NCI-H345 treated with DMSO at 0.1 percent for 48 hours (cell line): ENCODE data around the gene SDK2.
A peak's percentile ranks its signal among the peaks of the same experiment; 100 is the strongest.

Source experiments
- DNase-seq: peaks from one replicate; lab custom pipeline; 2025; ENCODE audit not compliant: unreplicated experiment; lab: John Stamatoyannopoulos, UW

The SDK2 gene

DNA sequence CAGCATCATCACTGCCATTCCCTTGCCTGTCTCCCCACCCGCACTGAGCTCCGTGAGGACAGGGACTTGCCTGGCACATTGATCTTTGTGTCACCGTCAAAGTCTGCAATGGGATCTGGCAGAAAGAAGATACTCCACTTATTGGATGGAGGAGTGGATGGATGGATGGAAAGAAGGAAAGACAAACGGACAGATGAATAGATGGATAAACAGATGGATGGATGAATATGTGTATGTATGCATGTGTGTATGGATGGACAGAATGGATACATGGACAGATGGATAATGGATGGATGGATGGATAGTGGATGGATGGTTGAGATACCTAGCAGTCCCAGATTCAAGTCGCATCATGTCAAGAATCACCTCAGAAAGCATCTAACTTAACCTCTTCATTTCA, 99.9 kb downstream of the SDK2 start:
- no peak for DNase-seq

DNA sequence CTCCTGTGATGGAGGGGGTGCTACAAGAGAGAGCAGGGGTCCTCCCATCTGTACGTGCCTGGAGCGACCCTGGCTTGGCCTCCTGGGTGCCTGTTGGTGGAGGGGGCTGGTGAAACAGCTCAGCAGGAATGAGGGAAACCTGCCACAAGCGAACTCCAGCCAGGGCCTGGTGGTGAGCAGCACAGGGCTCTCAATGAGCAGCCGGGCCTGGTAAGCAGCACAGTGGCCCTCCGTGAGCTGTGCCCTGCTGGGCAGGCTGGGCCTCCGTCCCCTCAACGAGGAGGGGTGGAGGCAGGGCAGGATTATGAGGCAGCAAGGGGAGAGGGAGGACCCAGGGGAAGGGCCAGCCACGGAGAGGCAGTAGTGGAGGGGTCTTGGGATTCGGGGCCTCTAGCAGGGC, 101.9 kb downstream of the SDK2 start:
- DNase-seq, result no peak

GRCh38 chr17:73541561-73541981, 102.7 kb downstream of the SDK2 start:
- no peak for DNase-seq

GRCh38 chr17:73541111-73541510, 103.1 kb downstream of the SDK2 start:
- no peak for DNase-seq

DNA sequence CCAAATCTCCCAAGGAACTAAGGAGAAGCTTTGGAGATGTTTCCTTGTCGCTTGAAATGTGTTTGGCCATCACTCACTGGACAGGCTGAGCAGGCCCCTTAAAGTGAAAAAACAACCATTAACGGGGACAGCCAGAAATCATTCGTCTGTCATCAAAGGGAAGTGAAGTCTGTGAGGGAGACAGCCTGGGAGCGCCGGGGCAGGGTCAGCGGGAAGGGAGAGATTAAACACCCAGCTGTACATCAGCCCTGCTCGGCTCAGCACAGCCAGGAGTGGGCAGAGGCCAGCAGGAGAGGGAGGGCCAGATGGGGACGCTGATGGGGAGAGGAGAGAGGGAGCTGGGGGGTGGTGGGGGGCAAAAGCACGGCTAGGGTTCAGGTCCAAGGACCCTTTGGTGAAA, 105.1 kb downstream of the SDK2 start:
- DNase-seq, result no peak

- DNase-seq, result no peak
Measured at GRCh38 chr17:73538445-73538844, 105.8 kb downstream of the SDK2 start.

GRCh38 chr17:73536700-73537605, 107.3 kb downstream of the SDK2 start:
- no peak for DNase-seq

DNA sequence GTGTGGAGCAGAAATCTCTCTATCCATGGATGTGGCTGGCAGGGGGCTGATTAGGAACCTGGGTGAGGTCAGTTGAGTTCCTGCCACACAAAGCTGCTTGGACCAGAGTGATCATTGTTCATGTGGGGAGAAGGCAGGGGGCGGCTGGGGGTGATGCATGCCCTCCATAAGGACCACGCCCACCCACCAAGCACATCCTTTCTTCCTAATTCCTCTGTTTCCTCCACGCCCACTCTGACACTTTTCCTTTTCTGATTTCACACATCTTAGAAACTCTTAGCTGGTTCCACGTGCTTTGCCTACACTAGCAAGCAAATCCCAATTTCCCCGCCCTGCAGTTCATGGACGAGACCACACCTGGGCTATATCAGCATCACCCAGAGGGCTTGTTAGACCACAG, 108.5 kb downstream of the SDK2 start:
- no peak for DNase-seq

- DNase-seq, result no peak
Measured at GRCh38 chr17:73534209-73534909, 109.9 kb downstream of the SDK2 start.

GRCh38 chr17:73533781-73534180, 110.5 kb downstream of the SDK2 start:
- no peak for DNase-seq

DNA sequence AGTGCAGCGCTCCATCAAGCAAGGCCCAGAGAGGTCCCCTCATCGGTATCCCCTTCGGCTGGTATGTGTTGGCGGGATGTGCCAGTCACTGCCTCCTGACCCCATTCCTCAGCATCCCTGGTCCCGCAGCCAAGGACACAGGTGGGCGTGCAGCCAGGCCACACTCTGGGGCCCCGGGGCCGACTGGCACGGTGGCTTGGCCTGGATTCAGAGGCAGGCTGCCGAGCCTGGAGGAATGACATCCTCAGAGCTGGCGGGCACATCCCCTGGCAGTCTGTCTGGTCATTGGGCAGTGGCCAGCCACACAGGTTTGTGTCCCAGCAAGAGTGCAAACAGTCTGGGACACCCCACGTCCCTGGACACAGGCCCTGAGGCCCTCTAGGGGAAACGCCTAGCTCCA, 111.1 kb downstream of the SDK2 start:
- no peak for DNase-seq

GRCh38 chr17:73532421-73532901, 111.8 kb downstream of the SDK2 start:
- no peak for DNase-seq

DNA sequence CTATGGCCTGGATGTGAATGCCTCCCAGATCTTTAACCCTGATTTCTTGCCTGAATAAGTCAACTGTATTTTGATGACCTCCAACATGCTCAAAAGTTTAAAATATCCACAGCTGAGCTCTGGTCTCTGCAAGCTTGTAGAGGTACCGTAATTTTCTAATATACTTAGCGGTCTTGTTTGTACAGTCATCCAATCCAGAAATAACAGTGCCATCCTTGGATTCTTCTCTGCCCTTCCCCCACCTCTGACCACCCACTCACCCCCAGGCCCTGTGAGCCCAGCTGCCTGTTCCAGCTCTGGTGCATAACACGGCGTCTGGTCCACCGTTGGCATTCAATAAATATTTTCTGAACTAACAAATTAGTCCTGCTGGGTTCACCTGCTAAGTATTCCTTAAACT, 113.1 kb downstream of the SDK2 start:
- DNase-seq, result no peak

DNA sequence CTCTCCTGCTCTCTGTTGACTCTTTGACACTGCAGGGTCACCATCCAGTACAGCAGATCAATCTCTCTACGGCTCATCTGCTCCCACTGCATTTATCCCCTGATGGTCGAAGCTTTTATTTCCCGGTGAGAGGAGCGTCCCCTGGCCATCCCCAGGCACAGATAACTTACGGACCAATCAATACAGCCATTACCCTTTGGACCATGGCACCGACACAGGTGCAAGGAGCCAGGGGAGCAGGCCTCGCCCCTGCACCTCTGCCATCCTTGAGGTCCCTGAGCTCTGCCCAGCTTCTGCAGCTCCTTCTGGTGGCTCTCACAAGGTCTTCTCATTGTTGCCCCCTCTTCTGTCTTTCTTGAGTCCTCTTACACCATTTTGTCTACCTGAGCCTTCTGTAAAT, 115.6 kb downstream of the SDK2 start:
- no peak for DNase-seq

GRCh38 chr17:73526952-73527351, 117.3 kb downstream of the SDK2 start:
- DNase-seq, result no peak

- no peak for DNase-seq
Measured at GRCh38 chr17:73524941-73525679, 119.1 kb downstream of the SDK2 start.

DNA sequence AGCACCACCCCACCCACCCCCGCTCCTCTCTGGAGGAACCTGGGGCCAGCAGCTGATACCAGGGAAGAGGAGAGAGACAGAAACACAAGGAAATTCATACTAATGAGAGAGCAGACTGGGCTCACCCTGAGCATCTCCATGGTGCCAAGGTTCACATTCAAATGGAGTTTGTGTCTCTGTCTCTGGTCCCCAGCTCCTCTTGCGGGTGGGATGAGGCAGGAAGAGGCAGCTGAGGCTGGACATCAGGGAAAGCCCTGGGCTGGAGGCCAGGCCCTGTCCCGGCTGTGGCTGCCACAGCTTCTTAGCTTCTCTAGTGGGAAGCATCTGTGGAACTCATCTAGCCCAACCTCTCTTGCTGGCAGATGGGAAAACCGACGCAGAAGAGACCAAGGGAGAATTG, 121.5 kb downstream of the SDK2 start:
- DNase-seq, result no peak

- no peak for DNase-seq
Measured at GRCh38 chr17:73522107-73522506, 122.1 kb downstream of the SDK2 start.

DNA sequence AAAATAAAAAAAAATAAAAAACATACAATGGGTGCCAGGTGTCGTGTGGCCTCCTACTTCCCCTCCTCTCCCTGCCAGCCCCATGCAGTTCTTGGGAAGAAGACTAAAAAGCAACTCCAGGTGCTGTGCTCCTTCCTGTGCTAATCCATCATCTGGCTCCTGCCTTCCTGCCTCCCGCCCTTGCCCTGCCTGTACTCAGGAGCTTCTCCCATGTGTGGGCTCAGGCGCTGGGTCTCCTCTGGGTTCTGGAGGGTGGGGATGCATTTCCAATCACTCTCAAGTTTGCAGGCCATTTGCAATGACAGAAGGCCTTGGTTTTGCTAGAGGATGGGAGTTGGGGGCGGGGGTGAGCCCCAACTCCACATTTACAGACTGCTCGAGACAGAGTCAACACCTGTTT, 122.9 kb downstream of the SDK2 start:
- DNase-seq, result peak; percentile 36

GRCh38 chr17:73520369-73520761, 123.9 kb downstream of the SDK2 start:
- no peak for DNase-seq

GRCh38 chr17:73519714-73520368, 124.4 kb downstream of the SDK2 start:
- no peak for DNase-seq
